A549 treated with ZK216348 at 1 μM for 4 hours (cell line): Measurements from ENCODE around the gene POLR3K. TPM values are rescaled to one million over a fixed set of nuclear protein-coding genes. Genes with fewer than 3 reads are reported as not detected.

Experiments used
- total RNA-seq: library from RNA; stranded (reverse); fragments of 200-300 nt; extraction: Qiagen RNA extraction; gene quantifications from 5 replicates; pipeline ENCODE4 v1.2.3, GENCODE V29; 2022; ENCODE audit warnings: low read depth

POLR3K gene
- 34.4 to 41.4 TPM (median 38.2 TPM) in 5 replicates for total RNA-seq

DNA sequence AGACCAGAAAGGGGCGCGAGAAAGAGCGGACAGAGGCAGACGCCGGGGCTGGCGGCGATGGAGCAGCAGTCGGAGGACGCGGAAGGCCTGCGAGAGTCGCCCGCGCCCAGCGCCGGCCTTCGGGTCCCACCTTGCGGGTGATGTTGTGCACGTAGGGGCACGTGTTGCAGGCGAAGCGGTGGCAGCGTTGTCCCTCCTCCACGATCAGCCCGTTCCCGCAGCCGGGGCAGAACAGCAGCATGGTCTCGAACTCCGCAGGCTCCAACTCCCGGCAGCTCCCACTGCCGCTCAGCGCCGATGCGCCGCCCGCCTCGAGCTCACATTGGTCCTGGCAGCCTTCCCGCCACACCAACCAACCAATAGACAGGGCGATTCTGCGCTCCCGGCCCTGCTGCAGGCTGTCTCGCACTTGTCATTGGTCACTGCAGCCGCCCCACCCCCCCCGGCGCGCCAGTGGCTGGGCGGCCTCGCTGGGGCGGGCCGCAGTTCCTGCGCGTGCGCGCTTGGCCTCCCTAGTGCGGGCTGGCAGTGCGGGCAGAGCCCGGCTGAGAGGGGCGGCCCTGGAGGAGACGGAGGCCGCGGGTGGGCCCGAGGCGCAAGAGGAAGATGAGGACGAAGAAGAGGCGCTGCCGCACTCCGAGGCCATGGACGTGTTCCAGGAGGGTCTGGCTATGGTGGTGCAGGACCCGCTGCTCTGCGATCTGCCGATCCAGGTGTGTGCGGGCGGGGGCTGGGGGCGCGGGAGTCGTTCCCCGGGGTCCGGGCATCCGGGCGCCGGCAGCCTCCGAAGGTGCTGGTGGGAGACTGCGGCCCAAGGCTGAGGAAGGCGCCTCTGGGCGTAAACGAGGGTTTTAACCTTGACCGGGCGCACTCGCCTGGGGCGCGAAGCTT lies at the start of gene POLR3K, which contains the start of gene SNRNP25:
Gene POLR3K, minus strand, starts transcription at position 263 of the 891 bp plus-strand sequence. Its CDS starts 22 bp downstream, at position 241.
Gene SNRNP25, plus strand, starts transcription at position 483 of the 891 bp plus-strand sequence. Its CDS starts 189 bp downstream, at position 672.

DNA sequence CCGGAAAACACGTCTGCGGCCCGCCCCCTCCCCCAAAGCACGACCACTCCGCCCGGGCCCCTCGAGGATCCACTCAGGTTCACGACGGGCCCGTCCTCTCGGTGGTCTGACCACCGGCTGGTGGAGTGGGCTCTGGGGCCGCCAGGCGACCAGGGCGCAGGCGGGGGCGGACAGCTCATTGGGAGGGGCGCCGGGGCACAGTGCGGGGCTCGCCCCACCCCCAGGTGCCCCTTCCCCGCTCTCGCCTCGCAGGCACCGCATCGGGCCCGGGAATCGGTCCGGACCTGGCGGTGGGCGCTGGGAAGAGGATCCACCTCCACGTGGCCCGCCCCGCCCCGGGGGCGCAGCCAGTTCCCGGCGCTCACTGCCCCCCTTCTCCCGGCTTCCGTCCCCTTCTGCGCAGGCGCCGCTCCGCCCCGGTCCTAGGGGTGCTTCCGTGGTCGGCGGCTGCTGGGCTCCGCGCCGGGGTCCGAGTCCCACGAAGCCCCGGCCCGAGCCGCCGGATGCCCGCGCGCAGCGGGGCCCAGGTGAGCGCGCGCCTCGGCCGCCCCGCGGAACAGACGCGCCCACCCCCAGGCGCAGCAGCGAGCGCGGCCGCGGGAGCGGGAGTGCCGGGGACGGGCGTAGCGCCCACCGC lies 24.5 kb upstream of the POLR3K start, which contains the start of gene MPG:
Gene MPG, plus strand, starts transcription at position 419 of the 637 bp plus-strand sequence. Its CDS starts 85 bp downstream, at position 504.

DNA sequence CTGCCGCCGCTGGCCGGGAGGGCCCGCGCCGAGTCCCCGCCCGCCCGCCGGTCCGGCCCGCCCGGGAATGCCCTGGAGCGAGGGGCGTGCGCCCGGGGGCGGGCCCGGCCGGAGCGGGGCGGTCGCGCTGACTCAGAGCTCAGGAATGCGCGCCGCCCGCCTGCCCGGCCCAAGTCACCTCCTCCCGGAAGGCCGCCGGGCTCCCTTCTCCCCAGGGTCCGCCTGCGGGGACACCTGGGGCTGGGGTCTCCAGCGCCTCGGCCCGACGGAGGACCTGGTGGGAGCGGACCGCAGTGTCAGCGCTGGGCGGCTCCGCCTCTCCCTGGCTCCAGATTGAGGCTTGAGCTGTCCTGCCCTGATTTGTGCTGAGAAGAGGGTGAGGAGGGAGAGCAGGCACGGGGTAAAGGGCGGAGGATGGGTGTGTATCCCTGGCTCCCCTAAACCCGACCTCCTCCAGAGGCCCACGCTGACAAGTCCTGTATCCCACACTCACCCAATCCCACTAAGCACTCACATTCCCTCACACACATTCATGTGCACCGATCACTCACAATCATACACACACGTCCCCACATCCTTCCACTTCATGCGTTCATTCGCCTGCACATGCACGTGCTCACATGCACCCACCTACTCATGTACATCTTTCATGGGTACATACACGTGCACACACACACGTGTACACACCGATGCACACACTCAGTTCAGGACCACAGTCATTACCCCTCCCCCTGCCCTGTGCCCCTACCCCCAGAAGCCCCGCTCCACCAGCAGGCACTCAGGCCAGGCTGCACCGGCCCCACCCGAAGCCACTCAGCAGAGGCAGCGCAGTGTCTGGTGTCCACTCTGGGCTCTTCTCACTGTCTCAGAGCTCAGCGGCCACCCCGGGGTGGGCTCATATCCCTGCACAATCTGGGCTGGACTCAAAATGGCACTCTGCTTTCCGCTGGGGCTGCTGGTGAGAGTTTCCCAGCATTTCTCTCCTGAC lies 19.4 kb upstream of the POLR3K start, which contains the start of gene RHBDF1:
Gene RHBDF1, minus strand, starts transcription at position 71 of the 988 bp plus-strand sequence. CDS start 7,616 bp downstream, outside the sequence.

Other genes with a start within 250 kb of the POLR3K start
- 61.3 to 80.5 TPM (median 71.6 TPM) in 5 replicates for gene SNRNP25, start 220 bp upstream of the POLR3K start, total RNA-seq
- gene RHBDF1, start 19.0 kb upstream of the POLR3K start, total RNA-seq: 15.9 to 34.2 TPM (median 28.7 TPM) in 5 replicates
- 41.1 to 78.5 TPM (median 65.7 TPM) in 5 replicates for gene MPG, start 24.6 kb upstream of the POLR3K start, total RNA-seq
- gene NPRL3, start 85.1 kb upstream of the POLR3K start, total RNA-seq: 17.4 to 33.4 TPM (median 29.2 TPM) in 5 replicates
- not detected in 5 replicates for gene HBZ, start 99.0 kb upstream of the POLR3K start, total RNA-seq
- gene HBM, start 112.4 kb upstream of the POLR3K start, total RNA-seq: not detected in 5 replicates
- 0.79 TPM in 1 of 5 replicates, not detected in the others for gene HBA2, start 119.3 kb upstream of the POLR3K start, total RNA-seq
- gene HBA1, start 123.1 kb upstream of the POLR3K start, total RNA-seq: 0.93 to 2.3 TPM (median 1.6 TPM) in 5 replicates
- 4.3 to 9.0 TPM (median 7.2 TPM) in 5 replicates for gene HBQ1, start 126.9 kb upstream of the POLR3K start, total RNA-seq
- 39.5 to 57.0 TPM (median 47.1 TPM) in 5 replicates for gene LUC7L, start 175.8 kb upstream of the POLR3K start, total RNA-seq
- gene FAM234A, start 181.2 kb upstream of the POLR3K start, total RNA-seq: 35.5 to 52.7 TPM (median 48.7 TPM) in 5 replicates
- gene RGS11, start 222.3 kb upstream of the POLR3K start, total RNA-seq: 2.2 to 7.1 TPM (median 4.4 TPM) in 5 replicates
- gene ARHGDIG, start 227.0 kb upstream of the POLR3K start, total RNA-seq: 1.2 to 3.4 TPM (median 2.8 TPM) in 5 replicates
- gene PDIA2, start 229.6 kb upstream of the POLR3K start, total RNA-seq: 0.20 to 0.84 TPM (median 0.73 TPM) in 5 replicates